LHCN-M2 (cell line): Measurements from ENCODE around the gene IPO8. TPM values are rescaled to one million over a fixed set of nuclear protein-coding genes. Genes with fewer than 3 reads are reported as not detected.
A peak's percentile ranks its signal among the peaks of the same experiment; 100 is the strongest.
"Not testable (repeated sequence)": the region's sequence is repeated elsewhere in the genome, so short reads cannot be mapped to it uniquely, and the experiment has no call there.

Experiments used
- DNase-seq: peaks from one replicate; pipeline ENCODE4 v3.0.0-alpha.2; 2012; ENCODE audit warnings: low read depth
- total RNA-seq: library from RNA; depleted of rRNA; stranded (reverse); fragments of >200 nt; gene quantifications from 2 replicates; pipeline ENCODE4 v1.2.3, GENCODE V29; 2014; rRNA removed

IPO8 gene
- total RNA-seq, 1 experiment from 2014 or later, result 35.6 TPM

DNA sequence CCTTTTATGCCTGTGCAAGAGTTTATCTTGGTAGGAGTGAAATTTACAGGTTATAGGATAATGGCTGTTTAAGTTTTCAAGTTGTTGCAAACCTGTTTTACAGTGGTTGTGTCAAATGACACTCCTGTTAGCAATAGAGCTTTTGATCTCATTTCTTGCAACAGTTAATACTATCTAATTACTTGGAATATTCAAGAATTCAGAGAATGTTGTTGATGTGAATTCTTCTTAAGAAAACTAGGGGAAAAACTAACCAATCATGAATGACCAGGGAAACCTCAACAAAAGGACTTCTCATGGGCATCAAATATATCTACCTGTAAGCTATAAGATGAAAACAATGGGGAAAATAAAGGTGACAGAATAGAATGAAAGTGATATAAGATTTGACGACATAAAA is 85.0 kb downstream of the IPO8 start:
- no peak for DNase-seq

DNA sequence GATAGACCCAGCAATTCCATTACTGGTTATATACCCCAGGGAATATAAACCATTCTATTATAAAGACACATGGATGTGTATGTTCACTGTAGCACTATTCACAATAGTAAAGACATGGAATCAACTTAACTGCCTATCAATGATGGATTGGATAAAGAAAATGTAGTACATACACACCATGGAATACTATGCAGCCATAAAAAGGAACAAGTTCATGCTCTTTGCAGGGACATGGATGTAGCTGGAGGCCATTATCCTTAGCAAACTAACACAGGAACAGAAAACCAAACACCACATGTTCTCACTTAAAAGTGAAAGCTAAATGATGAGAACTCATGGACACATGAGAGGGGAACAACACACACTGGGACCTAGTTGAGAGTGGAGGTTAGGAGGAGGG is 85.8 kb downstream of the IPO8 start:
- not testable (repeated sequence) for DNase-seq

- not testable (repeated sequence) for DNase-seq
These were observed 91.4 kb downstream of the IPO8 start for GRCh38 chr12:30604302-30604701.

DNA sequence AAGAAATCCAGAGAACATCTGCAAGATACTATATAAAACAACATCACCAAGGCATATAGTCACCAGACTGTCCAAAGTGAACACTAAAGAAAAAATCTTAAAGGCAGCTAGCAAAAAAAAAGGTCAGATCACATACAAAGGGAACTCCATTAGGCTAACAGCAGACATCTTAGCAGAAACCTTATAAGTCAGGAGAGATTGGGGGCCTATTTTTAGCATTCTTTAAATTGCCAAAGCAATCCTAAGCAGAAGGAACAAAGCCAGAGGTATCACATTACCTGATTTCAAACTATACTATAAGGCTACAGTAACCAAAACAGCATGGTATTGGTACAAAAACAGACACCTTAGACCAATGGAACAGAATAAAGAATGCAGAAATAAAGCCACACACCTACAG is 92.5 kb downstream of the IPO8 start:
- DNase-seq, result no peak

- no peak for DNase-seq
These were observed 93.0 kb downstream of the IPO8 start for GRCh38 chr12:30602678-30603077.

DNA sequence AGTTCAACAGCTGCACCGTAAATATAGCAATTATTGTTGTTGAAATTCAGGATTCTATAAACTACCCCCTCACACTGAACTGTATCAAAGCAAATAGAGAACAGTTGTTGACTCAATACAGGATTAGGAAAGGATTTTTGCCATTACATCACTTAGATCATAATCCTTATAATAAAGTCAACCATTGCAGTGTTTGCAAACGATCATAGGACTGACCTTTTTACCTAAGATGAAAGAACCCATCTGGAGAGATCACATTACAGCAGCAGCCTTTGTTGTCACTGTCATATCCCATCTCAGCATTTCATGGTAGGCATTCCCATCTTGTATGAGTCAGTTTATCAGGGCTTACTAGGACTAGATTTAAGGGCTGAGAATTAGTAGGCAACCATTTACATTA is 96.1 kb downstream of the IPO8 start:
- peak; percentile 69 for DNase-seq

GRCh38 chr12:30598889-30599288 is 96.8 kb downstream of the IPO8 start:
- DNase-seq, result no peak

GRCh38 chr12:30595742-30596141 is 99.9 kb downstream of the IPO8 start:
- DNase-seq, result no peak

GRCh38 chr12:30594509-30594908 is 101.2 kb downstream of the IPO8 start:
- DNase-seq, result no peak

DNA sequence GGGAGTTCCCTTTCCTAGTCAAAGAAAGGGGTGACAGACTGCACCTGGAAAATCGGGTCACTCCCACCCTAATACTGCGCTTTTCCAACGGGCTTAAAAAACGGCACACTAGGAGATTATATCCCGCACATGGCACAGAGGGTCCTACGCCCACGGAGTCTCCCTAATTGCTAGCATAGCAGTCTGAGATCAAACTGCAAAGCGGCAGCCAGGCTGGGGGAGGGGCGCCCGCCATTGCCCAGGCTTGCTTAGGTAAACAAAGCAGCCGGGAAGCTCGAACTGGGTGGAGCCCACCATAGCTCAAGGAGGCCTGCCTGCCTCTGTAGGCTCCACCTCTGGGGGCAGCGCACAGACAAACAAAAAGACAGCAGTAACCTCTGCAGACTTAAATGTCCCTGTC is 107.1 kb downstream of the IPO8 start:
- not testable (repeated sequence) for DNase-seq

DNA sequence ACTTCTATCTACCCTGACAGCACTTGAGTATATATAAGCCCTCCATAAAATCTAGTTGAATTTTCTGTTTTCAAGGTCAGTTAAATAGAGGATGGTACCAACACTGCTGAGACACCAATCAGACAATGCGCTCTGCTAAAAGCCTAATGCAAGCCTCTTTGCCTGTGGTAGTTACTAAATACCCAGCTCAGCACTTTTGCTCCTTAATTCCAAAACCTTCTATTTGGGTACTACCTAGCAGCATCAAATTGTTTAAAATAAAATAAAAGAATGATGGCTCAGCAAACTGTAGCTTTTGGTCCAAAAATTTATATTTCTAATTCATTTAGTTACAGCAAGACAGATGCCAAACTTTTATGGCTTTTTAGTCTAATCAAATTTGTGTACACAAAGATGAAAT is 107.9 kb downstream of the IPO8 start:
- DNase-seq, result no peak

DNA sequence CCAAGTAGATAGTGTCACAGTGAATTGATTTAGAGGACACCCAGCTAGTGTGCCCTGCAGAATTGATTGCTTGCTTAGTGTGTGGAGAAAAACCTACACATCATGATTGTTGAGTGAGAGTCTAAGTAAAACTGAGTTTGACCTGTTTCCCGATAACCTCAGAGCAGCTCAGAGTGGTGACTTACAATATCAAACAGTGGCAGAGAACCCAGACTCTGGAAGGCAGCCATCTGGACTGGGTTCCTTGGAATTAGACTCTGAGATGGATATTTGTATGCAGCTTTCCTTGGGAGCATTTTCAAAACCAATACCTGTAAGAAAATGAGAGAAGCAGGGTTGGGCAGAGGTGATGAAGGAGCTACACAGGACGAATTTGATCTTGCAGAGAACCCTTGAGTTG is 109.8 kb downstream of the IPO8 start:
- no peak for DNase-seq

DNA sequence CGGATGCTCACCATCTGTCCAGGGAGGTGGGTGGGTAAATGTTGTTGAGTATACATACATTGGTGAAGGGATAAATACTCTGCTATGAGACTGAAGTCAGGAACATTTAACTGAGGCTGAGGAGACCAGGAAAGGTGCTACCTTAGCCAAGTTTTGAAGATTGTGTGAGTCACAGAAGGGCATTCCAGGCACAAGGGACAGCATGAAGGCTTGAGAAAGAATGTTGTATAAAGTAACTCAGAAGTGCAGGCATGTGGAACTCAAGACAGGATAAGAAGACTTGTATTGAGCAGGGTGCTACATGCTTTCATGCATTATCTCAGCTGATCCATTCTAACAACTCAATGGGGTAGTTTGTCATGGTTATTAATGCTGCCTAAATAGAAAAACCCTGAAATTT is 112.7 kb downstream of the IPO8 start:
- DNase-seq, result no peak

DNA sequence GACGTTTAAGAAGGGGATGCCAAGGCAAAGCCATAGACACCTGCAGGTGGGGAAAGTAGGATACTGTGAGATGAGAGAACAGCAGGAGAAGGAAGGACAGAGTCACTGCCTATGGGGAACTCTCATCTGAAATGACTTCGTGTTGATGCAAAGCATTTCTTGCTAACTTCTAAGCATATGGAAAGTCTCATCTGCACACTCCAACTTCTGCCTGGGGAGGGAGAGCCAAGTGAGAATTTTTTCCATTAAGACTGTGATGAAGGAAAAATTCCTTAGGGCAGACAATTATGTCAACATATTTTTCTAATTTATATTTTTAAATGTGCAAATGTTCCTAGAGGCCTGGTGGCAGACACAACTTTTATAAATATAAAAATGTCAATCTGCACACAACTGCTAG is 115.3 kb downstream of the IPO8 start:
- DNase-seq, result no peak

Other genes starting within 250 kb of the IPO8 start
- 14.5 and 27.3 TPM in 2 replicates for gene CAPRIN2, start 59.1 kb upstream of the IPO8 start, total RNA-seq
- gene TSPAN11, start 230.9 kb upstream of the IPO8 start, total RNA-seq, result 0.17 and 0.32 TPM in 2 replicates